ENCODE results near the gene EHF.

The EHF gene

DNA sequence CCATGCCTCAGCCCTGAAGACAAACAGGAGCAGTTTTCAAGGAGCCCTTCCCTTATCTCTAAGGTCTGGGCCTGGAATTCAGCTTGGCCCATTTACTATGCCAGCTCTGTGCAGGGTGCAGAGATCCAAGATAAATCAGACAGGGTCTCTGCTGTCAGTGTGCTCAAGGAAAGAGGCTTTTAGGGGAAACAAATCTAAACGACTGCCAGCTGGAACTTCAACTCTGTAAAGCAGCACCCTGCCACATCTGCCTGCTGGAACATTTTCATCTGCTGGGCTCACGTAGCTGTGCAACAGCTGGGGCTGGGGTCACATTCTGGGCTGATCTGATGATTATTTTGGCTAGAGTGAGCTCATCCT is 19.8 kb upstream of the EHF start:
- ChIA-PET CTCF (interaction anchor here (1.4 to 2.0 kb wide), 2 partner anchors 15 to 791 kb away, joined by 3 to 11 read pairs; no protein-coding TSS in a partner anchor), POLR2A (no interaction called here)
- TF ChIP-seq, protein P1, sequence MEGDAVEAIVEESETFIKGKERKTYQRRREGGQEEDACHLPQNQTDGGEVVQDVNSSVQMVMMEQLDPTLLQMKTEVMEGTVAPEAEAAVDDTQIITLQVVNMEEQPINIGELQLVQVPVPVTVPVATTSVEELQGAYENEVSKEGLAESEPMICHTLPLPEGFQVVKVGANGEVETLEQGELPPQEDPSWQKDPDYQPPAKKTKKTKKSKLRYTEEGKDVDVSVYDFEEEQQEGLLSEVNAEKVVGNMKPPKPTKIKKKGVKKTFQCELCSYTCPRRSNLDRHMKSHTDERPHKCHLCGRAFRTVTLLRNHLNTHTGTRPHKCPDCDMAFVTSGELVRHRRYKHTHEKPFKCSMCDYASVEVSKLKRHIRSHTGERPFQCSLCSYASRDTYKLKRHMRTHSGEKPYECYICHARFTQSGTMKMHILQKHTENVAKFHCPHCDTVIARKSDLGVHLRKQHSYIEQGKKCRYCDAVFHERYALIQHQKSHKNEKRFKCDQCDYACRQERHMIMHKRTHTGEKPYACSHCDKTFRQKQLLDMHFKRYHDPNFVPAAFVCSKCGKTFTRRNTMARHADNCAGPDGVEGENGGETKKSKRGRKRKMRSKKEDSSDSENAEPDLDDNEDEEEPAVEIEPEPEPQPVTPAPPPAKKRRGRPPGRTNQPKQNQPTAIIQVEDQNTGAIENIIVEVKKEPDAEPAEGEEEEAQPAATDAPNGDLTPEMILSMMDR (IDR thresholded peaks at IDR 0.05; ENCODE audit: control extremely low read depth, extremely low read depth, low read depth, missing control alignments): no peak
- DNase-seq (ENCODE audit: extremely low spot score): no peak

DNA sequence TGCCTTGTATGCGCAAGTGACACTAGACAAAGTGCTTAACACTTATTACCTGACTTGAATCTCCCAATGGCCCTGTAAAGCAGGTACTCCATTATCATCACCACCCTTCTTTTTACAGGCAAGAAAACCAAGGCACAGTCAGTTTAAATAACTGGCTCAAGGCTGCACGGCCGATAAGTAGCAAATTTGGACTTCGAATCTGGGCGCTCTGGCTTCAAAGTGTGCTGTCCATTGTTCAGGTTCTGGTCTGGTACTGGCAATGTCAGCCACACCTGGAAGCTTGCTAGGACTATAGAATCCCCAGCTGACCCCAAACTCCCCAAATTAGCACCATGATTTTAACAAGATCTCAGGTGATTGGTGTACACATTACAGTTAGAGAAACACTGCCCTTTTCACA is 19.3 kb upstream of the EHF start:
- ChIA-PET POLR2A (no interaction called here), CTCF (interaction anchor here (1.4 to 2.0 kb wide), 2 partner anchors 15 to 791 kb away, joined by 3 to 11 read pairs; no protein-coding TSS in a partner anchor)
- TF ChIP-seq, protein P1 (IDR thresholded peaks at IDR 0.05; ENCODE audit: control extremely low read depth, extremely low read depth, low read depth, missing control alignments): no peak
- no peak for DNase-seq (ENCODE audit: extremely low spot score)

DNA sequence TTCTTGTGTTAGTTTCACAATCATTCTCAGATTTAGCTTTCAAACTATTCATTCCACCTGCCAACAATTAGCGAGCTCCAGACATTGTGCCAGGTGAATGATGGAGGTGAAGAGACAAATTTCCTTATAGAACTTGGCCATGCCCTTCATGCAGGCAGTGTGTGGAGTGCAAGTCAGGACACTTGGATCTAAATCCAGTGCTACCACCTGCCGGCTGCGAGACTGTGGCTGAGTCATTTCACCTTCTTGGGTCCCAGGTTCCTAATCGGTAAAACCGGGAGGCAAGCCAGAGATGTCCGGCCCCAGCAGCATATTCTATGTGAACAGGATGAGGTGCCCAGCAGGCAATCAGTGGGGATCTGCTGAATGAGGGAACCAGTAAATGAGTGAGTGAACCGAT is 18.6 kb upstream of the EHF start:
- no peak for DNase-seq (ENCODE audit: extremely low spot score)
- ChIA-PET CTCF (interaction anchor here (0.7 to 1.4 kb wide), 2 partner anchors 16 to 790 kb away, joined by 3 read pairs; no protein-coding TSS in a partner anchor), POLR2A (interaction anchor here (0.6 kb wide), 1 partner anchor 551 kb away, joined by 3 read pairs; the partner anchor contains the start of gene CAPRIN1)
- TF ChIP-seq, protein P1 (IDR thresholded peaks at IDR 0.05; ENCODE audit: control extremely low read depth, extremely low read depth, low read depth, missing control alignments): no peak

DNA sequence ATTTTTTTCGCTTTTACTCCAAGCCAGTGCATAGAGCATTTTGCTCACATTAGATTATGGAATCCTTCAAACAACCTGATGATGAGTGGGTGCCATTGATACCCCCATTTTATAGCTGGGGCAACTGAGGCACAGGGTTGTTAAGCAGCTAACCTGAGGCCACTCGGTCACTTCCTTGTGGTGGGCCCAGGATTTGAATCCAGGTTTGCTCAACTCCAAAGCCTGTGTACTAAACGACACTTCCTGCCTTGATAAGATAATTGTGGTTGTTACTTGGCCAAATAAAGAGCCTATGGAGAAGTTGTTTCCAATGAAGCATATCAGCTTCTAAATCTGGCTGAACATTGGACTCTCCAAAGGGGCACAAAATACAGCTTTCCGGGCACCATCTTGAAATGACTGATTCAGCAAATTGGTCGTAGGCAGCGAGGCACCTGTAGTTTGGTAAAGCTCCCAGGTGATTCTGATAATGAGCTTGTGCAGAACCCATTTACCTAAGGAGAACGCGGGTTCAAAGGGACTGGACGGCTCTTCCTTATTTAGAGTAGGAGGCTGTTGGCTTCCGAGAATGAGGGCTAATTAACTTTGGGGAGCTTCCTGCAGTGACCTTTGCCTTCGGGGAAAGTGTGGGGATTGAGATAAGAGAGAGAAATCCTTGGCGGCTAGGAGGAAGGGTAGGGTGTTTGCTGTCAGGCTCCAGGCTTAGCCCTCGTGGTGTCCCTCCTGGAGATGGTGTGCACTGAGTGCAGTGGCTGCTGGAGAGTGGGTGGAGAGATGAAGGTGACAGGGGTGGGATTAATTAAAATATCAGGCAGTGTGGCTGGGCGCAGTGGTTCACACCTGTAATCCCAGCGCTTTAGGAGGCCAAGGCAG is 17.5 kb upstream of the EHF start:
- POLR2A ChIA-PET: no interaction called here
- TF ChIP-seq, protein P1 (IDR thresholded peaks at IDR 0.05; ENCODE audit: control extremely low read depth, extremely low read depth, low read depth, missing control alignments): no peak
- CTCF ChIA-PET: interaction anchor here (1.1 kb wide), 2 partner anchors 17 to 288 kb away, joined by 3 to 6 read pairs; no protein-coding TSS in a partner anchor
- DNase-seq (ENCODE audit: extremely low spot score): no peak

DNA sequence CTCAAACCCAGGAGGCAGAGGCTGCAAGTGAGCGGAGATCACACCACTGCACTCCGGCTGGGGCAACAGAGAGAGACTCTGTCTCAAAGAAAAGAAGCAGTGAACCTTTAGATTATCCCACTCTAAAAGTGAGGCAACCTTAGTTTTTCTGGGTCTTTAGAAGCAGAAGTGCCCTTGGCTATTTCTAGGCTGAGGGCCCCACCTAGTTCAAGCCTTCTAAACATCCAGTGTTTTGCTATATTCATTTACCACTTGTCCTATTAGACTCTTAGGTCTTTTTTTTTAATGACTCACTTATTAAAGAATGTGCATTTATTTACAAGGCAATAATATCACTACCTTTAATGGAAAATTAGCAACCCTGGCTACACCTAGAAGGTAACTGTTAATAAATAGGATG is 16.7 kb upstream of the EHF start:
- ChIA-PET CTCF (interaction anchor here (1.1 kb wide), 1 partner anchor 18 kb away, joined by 6 read pairs; no protein-coding TSS in a partner anchor), POLR2A (no interaction called here)
- TF ChIP-seq, protein P1 (IDR thresholded peaks at IDR 0.05; ENCODE audit: control extremely low read depth, extremely low read depth, low read depth, missing control alignments): no peak
- no peak for DNase-seq (ENCODE audit: extremely low spot score)

DNA sequence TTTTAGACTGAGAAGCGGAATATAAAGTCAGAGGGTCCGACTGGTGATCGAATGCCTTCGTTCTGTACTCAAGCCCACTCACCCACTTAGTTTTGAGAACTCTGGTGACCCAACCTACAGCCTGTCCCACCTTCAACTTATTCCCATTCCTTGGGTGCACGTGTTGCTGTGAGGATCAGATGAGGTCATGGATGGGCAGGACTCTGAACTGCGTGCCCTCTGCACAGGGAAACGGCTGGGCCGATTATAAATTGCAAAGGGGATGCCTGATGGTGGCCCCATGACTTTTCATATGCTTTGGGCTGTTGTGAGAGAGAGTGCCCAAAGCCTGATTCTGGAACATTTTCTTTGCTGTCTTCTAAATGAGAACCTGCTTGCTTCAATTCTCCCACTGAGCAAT is 16.0 kb upstream of the EHF start:
- ChIA-PET CTCF (interaction anchor here (2.5 kb wide), 1 partner anchor 18 kb away, joined by 7 read pairs; no protein-coding TSS in a partner anchor), POLR2A (no interaction called here)
- TF ChIP-seq, protein P1 (IDR thresholded peaks at IDR 0.05; ENCODE audit: control extremely low read depth, extremely low read depth, low read depth, missing control alignments): no peak
- no peak for DNase-seq (ENCODE audit: extremely low spot score)
